SW 1271 (cell line): ENCODE measurements around the gene IDH2.

ENCODE experiments used
- DNase-seq, 2 experiments: peaks; one replicate each; lab custom pipeline; 2025; lab: John Stamatoyannopoulos, UW

Gene IDH2

GRCh38 chr15:90063770-90064247 is 38.5 kb downstream of the IDH2 start:
- no peak for DNase-seq

GRCh38 chr15:90062973-90063769 is 39.1 kb downstream of the IDH2 start:
- no peak for DNase-seq

GRCh38 chr15:90062462-90062932 is 39.8 kb downstream of the IDH2 start:
- no peak for DNase-seq

GRCh38 chr15:90062023-90062442 is 40.2 kb downstream of the IDH2 start:
- no peak for DNase-seq

- DNase-seq: no peak
Measured at GRCh38 chr15:90060797-90061196, 41.5 kb downstream of the IDH2 start.

GRCh38 chr15:90059208-90059985 is 42.9 kb downstream of the IDH2 start:
- DNase-seq: no peak

GRCh38 chr15:90058775-90059174 is 43.5 kb downstream of the IDH2 start:
- DNase-seq: no peak

GRCh38 chr15:90058308-90058707 is 44.0 kb downstream of the IDH2 start:
- no peak for DNase-seq

GRCh38 chr15:90056529-90056928 is 45.7 kb downstream of the IDH2 start:
- DNase-seq: no peak

- no peak for DNase-seq
Measured at GRCh38 chr15:90055182-90055581, 47.1 kb downstream of the IDH2 start.

- DNase-seq: no peak
Measured at GRCh38 chr15:90054618-90055097, 47.6 kb downstream of the IDH2 start.

GRCh38 chr15:90053685-90054466 is 48.4 kb downstream of the IDH2 start:
- DNase-seq: no peak

GRCh38 chr15:90051874-90052273 is 50.4 kb downstream of the IDH2 start:
- no peak for DNase-seq

- no peak for DNase-seq
Measured at GRCh38 chr15:90049666-90050604, 52.3 kb downstream of the IDH2 start.

- DNase-seq: no peak
Measured at GRCh38 chr15:90049030-90049429, 53.2 kb downstream of the IDH2 start.

- no peak for DNase-seq
Measured at GRCh38 chr15:90047956-90048575, 54.2 kb downstream of the IDH2 start.

- DNase-seq: no peak
Measured at GRCh38 chr15:90046911-90047392, 55.3 kb downstream of the IDH2 start.

GRCh38 chr15:90046289-90046688 is 56.0 kb downstream of the IDH2 start:
- DNase-seq: no peak

GRCh38 chr15:90044916-90045371 is 57.3 kb downstream of the IDH2 start:
- no peak for DNase-seq

GRCh38 chr15:90044191-90044590 is 58.1 kb downstream of the IDH2 start:
- DNase-seq: no peak
